Osteocyte (in vitro differentiated cells): ENCODE measurements around the gene PACS1. TPM values are rescaled to one million over a fixed set of nuclear protein-coding genes. Genes with fewer than 3 reads are reported as not detected.

ENCODE experiments used
- DNase-seq: peaks from one replicate; pipeline ENCODE4 v3.0.0; 2021; ENCODE audit warnings: mixed read lengths; ENCODE audit not compliant: unreplicated experiment; ENCODE audit errors: extremely low spot score
- H3K27ac Mint-ChIP-seq: one replicate; pipeline ENCODE4 v1.8.0; 2021; ENCODE audit warnings: mild to moderate bottlenecking, mixed read lengths; ENCODE audit not compliant: unreplicated experiment
- H3K27me3 Mint-ChIP-seq: one replicate; pipeline ENCODE4 v1.8.0; 2021; ENCODE audit warnings: mixed read lengths; ENCODE audit not compliant: unreplicated experiment
- H3K36me3 Mint-ChIP-seq: one replicate; pipeline ENCODE4 v1.8.0; 2021; ENCODE audit warnings: mixed read lengths; ENCODE audit not compliant: unreplicated experiment
- H3K4me1 Mint-ChIP-seq: one replicate; pipeline ENCODE4 v1.8.0; 2021; ENCODE audit warnings: mixed read lengths; ENCODE audit not compliant: unreplicated experiment
- H3K4me3 Mint-ChIP-seq: one replicate; pipeline ENCODE4 v1.8.0; 2021; ENCODE audit warnings: mild to moderate bottlenecking, moderate library complexity, mixed read lengths; ENCODE audit not compliant: unreplicated experiment
- H3K9me3 Mint-ChIP-seq: one replicate; pipeline ENCODE4 v1.8.0; 2021; ENCODE audit warnings: mixed read lengths; ENCODE audit not compliant: unreplicated experiment
- total RNA-seq: library from RNA; stranded (reverse); gene quantifications from 2 replicates; pipeline ENCODE4 v1.2.1, GENCODE V29; 2021
- TF ChIP-seq, protein P1 (sequence below): fragments of 200-600 bp; sonication (generic); IDR thresholded peaks from 2 replicates; pipeline ENCODE4 v1.5.0; 2021; ENCODE audit warnings: antibody characterized with exemption, mild to moderate bottlenecking, moderate library complexity

The PACS1 gene
- total RNA-seq, 1 donor from 2014 or later: 83.8 TPM

DNA sequence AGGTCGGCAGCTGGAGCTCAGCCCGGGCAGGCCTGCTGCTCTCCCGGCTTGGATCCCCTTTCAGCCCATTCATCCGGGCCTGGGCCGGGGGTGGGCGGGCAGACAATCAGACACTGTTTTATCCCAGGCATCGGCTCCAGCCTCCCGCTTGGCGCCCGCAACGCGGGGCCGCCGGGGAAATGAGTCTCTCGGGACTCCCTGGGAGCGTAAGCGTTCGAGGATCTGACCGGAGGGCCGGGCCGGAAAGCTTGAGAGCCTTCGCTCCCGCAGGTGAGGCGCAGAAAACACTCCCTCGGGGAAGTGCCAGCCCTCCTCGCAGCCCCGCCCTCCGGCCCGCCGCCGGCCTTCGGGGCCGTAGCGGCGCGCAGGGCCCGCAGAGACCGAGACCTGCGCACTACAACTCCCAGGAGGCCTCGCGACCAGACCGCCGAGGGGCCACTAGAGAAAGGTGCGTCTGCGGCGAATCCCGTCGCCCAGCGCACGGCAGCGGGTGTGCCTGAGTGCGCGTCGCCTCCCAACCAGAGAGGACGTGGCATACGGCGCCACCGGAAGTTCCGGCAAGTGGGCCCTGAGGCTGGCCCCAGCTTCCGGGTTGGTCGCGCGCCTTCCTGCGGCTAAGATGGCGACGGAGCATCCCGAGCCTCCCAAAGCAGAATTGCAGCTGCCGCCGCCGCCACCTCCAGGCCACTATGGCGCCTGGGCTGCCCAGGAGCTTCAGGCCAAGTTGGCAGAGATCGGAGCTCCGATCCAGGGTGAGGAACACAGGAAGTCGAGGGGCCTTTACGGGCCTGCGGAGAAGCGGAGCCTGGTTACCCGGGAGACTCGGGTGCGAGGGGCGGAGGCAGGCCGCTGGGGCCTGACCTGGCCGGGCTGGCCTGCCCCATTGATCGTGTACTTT, 18.1 kb upstream of the PACS1 start, which contains the start of gene SF3B2:
SF3B2 (plus strand) TSS at position 599 of the 898 bp plus-strand sequence; CDS start at position 620, 21 bp downstream.
- peaks cover 44% of the 10 kb centered on the region for H3K4me1 Mint-ChIP-seq
- H3K36me3 Mint-ChIP-seq: peaks cover 24% of the 10 kb centered on the region
- H3K9me3 Mint-ChIP-seq: no peaks in the 10 kb centered on the region
- peak; percentile 99 for DNase-seq
- H3K27ac Mint-ChIP-seq: peak within 1 kb of the TSS; percentile 99
- peak within 1 kb of the TSS; percentile 100 for H3K4me3 Mint-ChIP-seq
- no peaks in the 10 kb centered on the region for H3K27me3 Mint-ChIP-seq
- TF ChIP-seq, protein P1, sequence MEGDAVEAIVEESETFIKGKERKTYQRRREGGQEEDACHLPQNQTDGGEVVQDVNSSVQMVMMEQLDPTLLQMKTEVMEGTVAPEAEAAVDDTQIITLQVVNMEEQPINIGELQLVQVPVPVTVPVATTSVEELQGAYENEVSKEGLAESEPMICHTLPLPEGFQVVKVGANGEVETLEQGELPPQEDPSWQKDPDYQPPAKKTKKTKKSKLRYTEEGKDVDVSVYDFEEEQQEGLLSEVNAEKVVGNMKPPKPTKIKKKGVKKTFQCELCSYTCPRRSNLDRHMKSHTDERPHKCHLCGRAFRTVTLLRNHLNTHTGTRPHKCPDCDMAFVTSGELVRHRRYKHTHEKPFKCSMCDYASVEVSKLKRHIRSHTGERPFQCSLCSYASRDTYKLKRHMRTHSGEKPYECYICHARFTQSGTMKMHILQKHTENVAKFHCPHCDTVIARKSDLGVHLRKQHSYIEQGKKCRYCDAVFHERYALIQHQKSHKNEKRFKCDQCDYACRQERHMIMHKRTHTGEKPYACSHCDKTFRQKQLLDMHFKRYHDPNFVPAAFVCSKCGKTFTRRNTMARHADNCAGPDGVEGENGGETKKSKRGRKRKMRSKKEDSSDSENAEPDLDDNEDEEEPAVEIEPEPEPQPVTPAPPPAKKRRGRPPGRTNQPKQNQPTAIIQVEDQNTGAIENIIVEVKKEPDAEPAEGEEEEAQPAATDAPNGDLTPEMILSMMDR: no peak

DNA sequence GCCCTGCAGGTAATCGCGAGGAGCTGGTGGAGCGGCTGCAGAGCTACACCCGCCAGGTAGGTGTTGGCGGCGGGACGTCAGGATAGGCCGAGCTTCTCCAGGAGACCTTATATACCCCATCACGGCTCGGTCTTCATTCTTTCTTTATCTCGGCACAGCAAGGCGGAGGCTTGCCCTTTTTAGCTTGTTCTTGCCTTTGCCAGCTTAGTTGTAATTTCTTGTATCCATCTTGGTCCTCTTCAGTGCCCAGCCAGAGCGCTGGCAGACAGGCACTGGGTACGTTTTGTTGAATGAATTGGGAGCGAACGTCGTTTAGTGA, 17.4 kb upstream of the PACS1 start:
- H3K27ac Mint-ChIP-seq: peak overlapping the region; percentile 99
- peaks cover 43% of the 10 kb centered on the region for H3K4me1 Mint-ChIP-seq
- no peaks in the 10 kb centered on the region for H3K9me3 Mint-ChIP-seq
- H3K27me3 Mint-ChIP-seq: no peaks in the 10 kb centered on the region
- peak overlapping the region; percentile 100 for H3K4me3 Mint-ChIP-seq
- peaks cover 28% of the 10 kb centered on the region for H3K36me3 Mint-ChIP-seq
- no peak for DNase-seq
- TF ChIP-seq, protein P1: no peak

DNA sequence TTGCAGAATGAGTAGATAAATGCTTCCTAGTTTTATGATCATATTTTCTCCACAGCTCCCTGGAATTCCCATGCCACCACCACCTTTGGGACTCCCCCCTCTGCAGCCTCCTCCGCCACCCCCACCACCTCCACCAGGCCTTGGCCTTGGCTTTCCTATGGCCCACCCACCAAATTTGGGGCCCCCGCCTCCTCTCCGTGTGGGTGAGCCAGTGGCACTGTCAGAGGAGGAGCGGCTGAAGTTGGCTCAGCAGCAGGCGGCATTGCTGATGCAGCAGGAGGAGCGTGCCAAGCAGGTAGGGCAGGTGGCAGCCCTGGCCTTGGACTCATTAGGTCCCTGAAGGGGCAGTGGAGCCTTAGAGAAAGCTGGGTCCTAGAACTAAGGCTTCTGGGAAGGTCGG, 15.1 kb upstream of the PACS1 start:
- Mint-ChIP-seq H3K4me1 (peaks cover 27% of the 10 kb centered on the region), H3K9me3 (no peaks in the 10 kb centered on the region), H3K36me3 (peaks cover 43% of the 10 kb centered on the region), H3K27me3 (no peaks in the 10 kb centered on the region), H3K27ac (no peak overlapping the region), H3K4me3 (no peak overlapping the region)
- TF ChIP-seq, protein P1: no peak
- DNase-seq: no peak

DNA sequence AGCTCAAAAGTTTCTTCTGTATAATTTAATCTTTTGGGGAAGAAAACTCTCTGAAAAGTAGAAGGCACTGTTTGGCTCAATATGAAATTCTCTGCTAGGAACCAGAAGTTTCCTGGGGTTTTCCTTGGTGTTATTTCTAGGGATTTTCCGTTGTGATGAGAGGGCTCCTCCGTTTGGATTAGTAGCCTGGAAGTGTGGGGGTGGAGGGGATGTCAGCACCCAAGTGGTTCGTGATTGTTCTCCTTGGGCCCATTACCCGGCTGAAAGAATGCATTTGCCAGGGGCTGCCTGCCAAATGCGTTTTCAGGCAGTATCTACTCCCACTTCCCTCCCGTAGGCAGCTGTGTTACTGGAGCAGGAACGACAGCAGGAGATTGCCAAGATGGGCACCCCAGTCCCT, 13.6 kb upstream of the PACS1 start:
- Mint-ChIP-seq H3K27ac (no peak overlapping the region), H3K36me3 (peaks cover 53% of the 10 kb centered on the region), H3K4me3 (no peak overlapping the region), H3K4me1 (peaks cover 17% of the 10 kb centered on the region), H3K9me3 (no peaks in the 10 kb centered on the region), H3K27me3 (no peaks in the 10 kb centered on the region)
- TF ChIP-seq, protein P1: no peak
- no peak for DNase-seq

DNA sequence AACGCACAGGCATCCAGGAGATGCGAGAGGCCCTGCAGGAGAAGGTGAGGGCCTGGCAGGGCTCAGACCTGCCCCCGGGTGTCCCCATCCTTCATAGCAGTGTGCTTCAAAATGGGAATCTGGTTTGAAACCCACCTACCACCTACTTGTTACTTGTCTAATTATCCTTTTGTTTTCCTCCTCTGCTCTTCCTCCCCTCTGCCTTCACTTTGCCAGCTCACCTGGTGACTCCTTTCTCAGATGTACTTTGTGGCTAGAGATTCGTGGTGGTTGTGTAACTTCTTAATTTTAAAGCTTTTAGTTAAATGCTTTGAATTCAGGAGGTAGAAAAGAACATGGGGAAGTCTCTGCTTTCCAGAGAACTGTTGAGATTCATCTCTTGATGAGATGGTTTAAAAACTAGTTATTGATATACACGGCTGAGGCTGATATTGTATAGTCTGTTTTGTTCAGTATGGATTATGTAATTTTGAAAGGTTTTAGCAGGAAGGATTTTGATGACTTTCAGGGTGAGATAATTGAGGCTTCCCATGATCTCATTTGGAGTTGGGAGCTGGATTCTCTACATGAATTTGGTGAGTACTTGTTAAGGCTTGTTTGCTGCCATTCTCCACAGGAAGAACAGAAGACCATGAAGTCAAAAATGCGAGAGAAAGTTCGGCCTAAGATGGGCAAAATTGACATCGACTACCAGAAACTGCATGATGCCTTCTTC, 9.9 kb upstream of the PACS1 start:
- Mint-ChIP-seq H3K27me3 (no peaks in the 10 kb centered on the region), H3K4me1 (no peaks in the 10 kb centered on the region), H3K9me3 (no peaks in the 10 kb centered on the region), H3K27ac (peak overlapping the region; percentile 16), H3K36me3 (peaks cover 72% of the 10 kb centered on the region), H3K4me3 (no peak overlapping the region)
- no peak for DNase-seq
- TF ChIP-seq, protein P1: no peak
